PC-3 (cell line): ENCODE measurements around the gene XIRP2.

Experiments
- CTCF ChIP-seq: fragments of 300-600 bp; sonication (generic); conservative IDR thresholded peaks from 2 replicates; pipeline ENCODE4 v1.5.1; 2017; ENCODE audit warnings: antibody characterized with exemption, low read depth, mild to moderate bottlenecking, low read length
- EZH2 ChIP-seq: fragments of 300-600 bp; sonication (generic); IDR thresholded peaks from one replicate; pipeline ENCODE4 v1.6.1; 2017; ENCODE audit warnings: antibody characterized with exemption, mild to moderate bottlenecking, low read length; ENCODE audit not compliant: unreplicated experiment
- EZH2phosphoT487 ChIP-seq: fragments of 300-600 bp; sonication (generic); IDR thresholded peaks from 2 replicates; pipeline ENCODE4 v1.6.1; 2018; ENCODE audit warnings: mild to moderate bottlenecking, antibody characterized with exemption, low read length, borderline replicate concordance

GRCh38 chr2:167292430-167293171 is 404.3 kb downstream of the XIRP2 start, which contains the start of gene B3GALT1:
- TF ChIP-seq EZH2, result no peak
- TF ChIP-seq CTCF, result peak; percentile 49; the same call in 1 of the 2 replicates
- no peak for TF ChIP-seq EZH2phosphoT487
